Measurements from ENCODE around the gene NFILZ.

Gene NFILZ

GRCh38 chr19:8611877-8612806 is 18.3 kb upstream of the NFILZ start:
- no peaks in the 10 kb centered on the region for H4K20me1 ChIP-seq (ENCODE audit: insufficient read depth)
- no peaks in the 10 kb centered on the region for H3K4me1 ChIP-seq (ENCODE audit: low read depth, poor library complexity, severe bottlenecking)
- no peak for TF ChIP-seq CTCF (conservative IDR thresholded peaks at IDR 0.05; ENCODE audit: low read depth, low read length)
- H3K4me3 ChIP-seq (IDR thresholded peaks at IDR 0.05; ENCODE audit: insufficient read depth, low read depth, low read length) = no peak overlapping the region
- H3K79me2 ChIP-seq (ENCODE audit: insufficient read depth, low read depth) = no peaks in the 10 kb centered on the region
- no peak overlapping the region for H2AFZ ChIP-seq (ENCODE audit: low read depth)
- no peak overlapping the region for H3K4me2 ChIP-seq
- peaks cover 8% of the 10 kb centered on the region; the same call in 1 of the 2 replicates for H3K27me3 ChIP-seq (ENCODE audit: insufficient read depth, low read depth)
- no peak overlapping the region for H3K9ac ChIP-seq
- no peak overlapping the region for H3K27ac ChIP-seq
- no peaks in the 10 kb centered on the region for H3K36me3 ChIP-seq (ENCODE audit: insufficient read depth)

- no peak overlapping the region for H3K9ac ChIP-seq
- H3K27me3 ChIP-seq (ENCODE audit: insufficient read depth, low read depth) = peaks cover 6% of the 10 kb centered on the region; the same call in 1 of the 2 replicates
- no peak overlapping the region for H3K4me3 ChIP-seq (IDR thresholded peaks at IDR 0.05; ENCODE audit: insufficient read depth, low read depth, low read length)
- no peaks in the 10 kb centered on the region for H3K36me3 ChIP-seq (ENCODE audit: insufficient read depth)
- no peak for TF ChIP-seq CTCF (conservative IDR thresholded peaks at IDR 0.05; ENCODE audit: low read depth, low read length)
- no peaks in the 10 kb centered on the region for H3K79me2 ChIP-seq (ENCODE audit: insufficient read depth, low read depth)
- no peaks in the 10 kb centered on the region for H4K20me1 ChIP-seq (ENCODE audit: insufficient read depth)
- H3K27ac ChIP-seq = no peak overlapping the region
- no peak overlapping the region for H3K4me2 ChIP-seq
- H3K4me1 ChIP-seq (ENCODE audit: low read depth, poor library complexity, severe bottlenecking) = no peaks in the 10 kb centered on the region
- no peak overlapping the region for H2AFZ ChIP-seq (ENCODE audit: low read depth)
These were observed 17.6 kb upstream of the NFILZ start for GRCh38 chr19:8612807-8613171.

GRCh38 chr19:8614455-8614854 is 16.0 kb upstream of the NFILZ start:
- Histone ChIP-seq H3K27ac (no peak overlapping the region), H3K79me2 (ENCODE audit: insufficient read depth, low read depth) (no peaks in the 10 kb centered on the region), H3K9ac (no peak overlapping the region), H4K20me1 (ENCODE audit: insufficient read depth) (no peaks in the 10 kb centered on the region), H3K36me3 (ENCODE audit: insufficient read depth) (no peaks in the 10 kb centered on the region), H3K4me1 (ENCODE audit: low read depth, poor library complexity, severe bottlenecking) (no peaks in the 10 kb centered on the region), H3K4me3 (IDR thresholded peaks at IDR 0.05; ENCODE audit: insufficient read depth, low read depth, low read length) (no peak overlapping the region), H2AFZ (ENCODE audit: low read depth) (no peak overlapping the region), H3K27me3 (ENCODE audit: insufficient read depth, low read depth) (peaks cover 7% of the 10 kb centered on the region; the same call in 1 of the 2 replicates), H3K4me2 (no peak overlapping the region)
- no peak for TF ChIP-seq CTCF (conservative IDR thresholded peaks at IDR 0.05; ENCODE audit: low read depth, low read length)

GRCh38 chr19:8615024-8615423 is 15.4 kb upstream of the NFILZ start:
- Histone ChIP-seq H3K4me2 (no peak overlapping the region), H3K27me3 (ENCODE audit: insufficient read depth, low read depth) (peaks cover 7% of the 10 kb centered on the region; the same call in 1 of the 2 replicates), H3K27ac (no peak overlapping the region), H4K20me1 (ENCODE audit: insufficient read depth) (no peaks in the 10 kb centered on the region), H3K4me3 (IDR thresholded peaks at IDR 0.05; ENCODE audit: insufficient read depth, low read depth, low read length) (no peak overlapping the region), H3K79me2 (ENCODE audit: insufficient read depth, low read depth) (no peaks in the 10 kb centered on the region), H2AFZ (ENCODE audit: low read depth) (no peak overlapping the region), H3K4me1 (ENCODE audit: low read depth, poor library complexity, severe bottlenecking) (no peaks in the 10 kb centered on the region), H3K9ac (no peak overlapping the region), H3K36me3 (ENCODE audit: insufficient read depth) (no peaks in the 10 kb centered on the region)
- no peak for TF ChIP-seq CTCF (conservative IDR thresholded peaks at IDR 0.05; ENCODE audit: low read depth, low read length)
